ENCODE results near the gene CMSS1.

The CMSS1 gene

GRCh38 chr3:99878005-99878404 lies 60.3 kb downstream of the CMSS1 start:
- no peak for DNase-seq (ENCODE audit: low spot score)
- TF ChIP-seq CTCF (IDR thresholded peaks at IDR 0.05; ENCODE audit: borderline replicate concordance, control extremely low read depth, extremely low read depth, insufficient read depth, missing control alignments): no peak
- in situ Hi-C loops (cut with MboI; ENCODE audit: low sequenced_read_pairs, unreplicated experiment): no loop called here

GRCh38 chr3:99879275-99879674 lies 61.6 kb downstream of the CMSS1 start:
- in situ Hi-C loops (cut with MboI; ENCODE audit: low sequenced_read_pairs, unreplicated experiment): no loop called here
- DNase-seq (ENCODE audit: low spot score): no peak
- TF ChIP-seq CTCF (IDR thresholded peaks at IDR 0.05; ENCODE audit: borderline replicate concordance, control extremely low read depth, extremely low read depth, insufficient read depth, missing control alignments): no peak

GRCh38 chr3:99881121-99881524 lies 63.5 kb downstream of the CMSS1 start:
- TF ChIP-seq CTCF (IDR thresholded peaks at IDR 0.05; ENCODE audit: borderline replicate concordance, control extremely low read depth, extremely low read depth, insufficient read depth, missing control alignments): no peak
- in situ Hi-C loops (cut with MboI; ENCODE audit: low sequenced_read_pairs, unreplicated experiment): no loop called here
- no peak for DNase-seq (ENCODE audit: low spot score)

- DNase-seq (ENCODE audit: low spot score): no peak
- in situ Hi-C loops (cut with MboI; ENCODE audit: low sequenced_read_pairs, unreplicated experiment): no loop called here
- no peak for TF ChIP-seq CTCF (IDR thresholded peaks at IDR 0.05; ENCODE audit: borderline replicate concordance, control extremely low read depth, extremely low read depth, insufficient read depth, missing control alignments)
These were observed 64.9 kb downstream of the CMSS1 start for GRCh38 chr3:99882436-99883137.

GRCh38 chr3:99883138-99883461 lies 65.4 kb downstream of the CMSS1 start:
- TF ChIP-seq CTCF (IDR thresholded peaks at IDR 0.05; ENCODE audit: borderline replicate concordance, control extremely low read depth, extremely low read depth, insufficient read depth, missing control alignments): no peak
- in situ Hi-C loops (cut with MboI; ENCODE audit: low sequenced_read_pairs, unreplicated experiment): no loop called here
- no peak for DNase-seq (ENCODE audit: low spot score)

- in situ Hi-C loops (cut with MboI; ENCODE audit: low sequenced_read_pairs, unreplicated experiment): no loop called here
- DNase-seq (ENCODE audit: low spot score): no peak
- no peak for TF ChIP-seq CTCF (IDR thresholded peaks at IDR 0.05; ENCODE audit: borderline replicate concordance, control extremely low read depth, extremely low read depth, insufficient read depth, missing control alignments)
These were observed 66.0 kb downstream of the CMSS1 start for GRCh38 chr3:99883693-99884092.
